ENCODE measurements around the gene ITIH1.

Gene ITIH1

DNA sequence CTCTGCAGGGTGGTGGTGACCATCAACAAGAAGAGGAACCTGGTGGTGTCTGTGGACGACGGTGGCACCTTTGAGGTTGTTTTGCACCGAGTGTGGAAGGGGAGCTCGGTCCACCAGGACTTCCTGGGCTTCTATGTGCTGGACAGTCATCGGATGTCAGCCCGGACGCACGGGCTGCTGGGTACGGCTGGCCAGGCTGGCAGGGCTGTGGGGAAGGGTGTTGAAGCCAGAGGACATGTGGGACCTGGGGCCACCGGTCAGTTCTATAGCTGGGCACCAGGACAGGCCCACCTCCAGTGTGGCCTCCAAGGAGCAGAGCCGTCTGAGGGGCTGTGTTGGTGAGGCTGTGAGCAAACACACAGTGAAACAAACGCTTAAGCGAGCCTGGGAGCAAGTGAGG lies 13.3 kb downstream of the ITIH1 start:
- no peak for DNase-seq

GRCh38 chr3:52791366-52791765 lies 14.0 kb downstream of the ITIH1 start:
- no peak for DNase-seq

GRCh38 chr3:52791928-52792327 lies 14.5 kb downstream of the ITIH1 start:
- DNase-seq = no peak

DNA sequence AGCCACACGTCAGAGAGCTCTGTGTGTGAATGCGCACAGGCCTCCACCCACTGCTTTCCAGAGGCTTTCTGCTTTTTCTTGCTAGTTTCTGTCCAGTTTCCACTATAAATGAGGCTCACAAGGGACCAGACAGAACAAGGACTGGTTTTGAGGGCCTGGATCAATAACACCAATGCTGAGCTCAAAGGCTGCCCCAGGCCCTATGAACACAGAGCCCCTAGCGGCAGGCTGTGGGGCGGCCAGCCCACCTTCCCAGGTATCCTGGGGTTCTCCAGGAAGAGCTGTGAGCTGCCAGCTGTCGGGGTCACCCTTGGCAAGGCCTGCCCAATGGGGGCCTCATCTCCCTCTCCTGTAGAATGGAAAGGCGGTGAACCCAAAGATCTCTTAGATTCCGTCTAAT lies 15.0 kb downstream of the ITIH1 start:
- DNase-seq = no peak

DNA sequence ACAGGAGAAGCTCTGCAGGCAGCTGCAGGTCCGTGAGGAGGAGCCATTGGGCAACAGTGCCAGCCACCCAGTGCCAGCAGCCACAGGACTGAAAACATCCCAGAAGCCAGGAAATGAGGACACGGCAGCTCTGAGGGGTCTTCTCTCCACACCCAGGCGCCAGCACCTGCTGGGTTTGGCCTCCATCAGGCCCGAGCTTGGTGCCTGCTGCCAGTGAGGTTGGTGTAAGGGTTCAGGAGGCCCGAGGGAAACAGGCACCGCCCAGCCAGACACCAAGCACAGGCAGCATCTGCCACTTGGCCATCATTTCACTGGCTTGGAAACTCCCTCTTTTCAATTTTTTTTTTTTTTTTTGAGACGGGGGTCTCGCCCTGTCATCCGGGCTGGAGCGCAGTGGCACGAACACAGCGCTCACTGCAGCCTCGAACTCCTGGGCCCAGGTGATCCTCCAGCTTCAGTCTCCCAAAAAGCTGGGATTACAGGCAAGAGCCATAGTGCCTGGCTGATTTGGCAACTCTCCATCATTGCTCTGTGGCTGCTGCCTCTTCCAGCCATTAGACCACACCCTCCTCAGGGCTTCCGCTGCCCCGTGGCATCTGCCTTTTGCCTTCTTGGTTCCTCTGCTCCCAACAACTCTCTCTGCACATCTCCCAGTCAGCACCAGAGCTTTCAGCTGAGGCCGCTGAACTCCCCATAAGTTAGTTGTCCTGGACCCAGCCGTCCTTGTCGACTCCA lies 15.7 kb downstream of the ITIH1 start:
- DNase-seq = no peak

DNA sequence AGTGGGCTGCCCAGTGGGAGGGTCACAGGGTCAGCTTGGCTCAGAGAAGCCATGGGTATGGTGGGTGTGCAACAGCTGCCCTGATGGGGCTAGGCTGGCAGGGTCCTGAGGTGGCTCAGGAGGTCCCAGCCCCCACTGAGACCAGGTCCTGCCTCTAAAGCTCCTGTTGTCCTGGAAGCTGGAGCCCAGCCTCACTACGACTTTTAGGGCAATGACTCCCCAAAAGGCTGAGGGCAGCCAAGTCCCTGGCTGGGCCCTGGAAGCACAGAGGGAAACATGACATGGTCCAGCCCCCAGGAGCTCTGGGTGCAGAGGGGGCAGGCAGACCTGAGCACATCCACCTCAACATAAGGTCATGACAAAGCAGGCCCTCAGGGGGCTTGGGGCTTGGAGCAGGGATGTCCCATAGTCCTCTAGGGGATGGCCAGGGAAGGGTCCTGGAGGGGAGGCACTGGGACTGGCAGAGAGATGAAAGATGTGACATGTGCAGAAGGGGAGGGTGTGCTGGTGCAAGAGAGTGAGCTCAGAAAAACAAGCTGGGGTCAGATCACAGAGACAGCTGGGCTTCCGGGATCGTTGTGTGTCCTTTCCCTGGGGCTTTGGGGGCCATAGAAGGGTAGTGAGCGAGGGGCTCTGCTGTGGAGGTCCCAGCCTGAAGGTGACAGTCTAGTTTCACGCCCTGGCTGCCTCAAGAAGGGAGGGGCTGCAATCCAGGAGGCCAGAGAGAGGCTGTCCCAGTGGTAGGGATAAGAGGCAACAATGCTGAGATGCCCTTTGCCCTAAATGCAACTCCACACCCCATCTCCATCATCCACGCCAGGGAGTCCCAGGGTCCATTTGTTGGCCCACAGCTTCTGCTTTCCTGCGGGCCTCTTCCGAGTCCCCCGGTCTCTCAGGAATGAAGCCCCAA lies 16.6 kb downstream of the ITIH1 start:
- DNase-seq = no peak

DNA sequence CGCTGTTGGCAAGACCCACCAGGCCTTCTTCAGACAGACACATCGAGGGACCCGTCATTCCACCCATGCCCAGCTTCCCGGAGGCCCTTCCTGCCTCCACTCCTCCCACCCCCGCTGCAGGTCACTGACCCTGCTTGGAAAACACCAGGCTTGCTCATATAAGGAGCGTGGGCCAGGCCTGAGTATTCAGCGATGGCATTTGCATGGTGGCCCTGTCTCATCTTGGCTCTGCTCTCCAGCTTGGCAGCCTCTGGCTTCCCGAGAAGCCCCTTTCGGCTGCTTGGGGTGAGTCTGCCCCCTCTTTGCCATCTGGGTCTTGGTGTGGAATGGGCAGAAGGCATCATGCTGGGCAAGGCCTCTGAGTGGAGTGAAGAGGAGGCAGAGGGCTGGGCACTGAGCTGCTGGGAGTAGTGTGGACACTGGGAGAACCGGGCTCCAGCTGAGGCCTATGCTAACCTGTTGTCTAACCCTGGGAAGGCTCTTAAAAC lies 17.3 kb downstream of the ITIH1 start, which contains the start of gene ITIH3:
TSS of gene ITIH3 (plus strand) at position 185 of the 488 bp plus-strand sequence. CDS start at position 193, 8 bp downstream.
- no peak for DNase-seq

DNA sequence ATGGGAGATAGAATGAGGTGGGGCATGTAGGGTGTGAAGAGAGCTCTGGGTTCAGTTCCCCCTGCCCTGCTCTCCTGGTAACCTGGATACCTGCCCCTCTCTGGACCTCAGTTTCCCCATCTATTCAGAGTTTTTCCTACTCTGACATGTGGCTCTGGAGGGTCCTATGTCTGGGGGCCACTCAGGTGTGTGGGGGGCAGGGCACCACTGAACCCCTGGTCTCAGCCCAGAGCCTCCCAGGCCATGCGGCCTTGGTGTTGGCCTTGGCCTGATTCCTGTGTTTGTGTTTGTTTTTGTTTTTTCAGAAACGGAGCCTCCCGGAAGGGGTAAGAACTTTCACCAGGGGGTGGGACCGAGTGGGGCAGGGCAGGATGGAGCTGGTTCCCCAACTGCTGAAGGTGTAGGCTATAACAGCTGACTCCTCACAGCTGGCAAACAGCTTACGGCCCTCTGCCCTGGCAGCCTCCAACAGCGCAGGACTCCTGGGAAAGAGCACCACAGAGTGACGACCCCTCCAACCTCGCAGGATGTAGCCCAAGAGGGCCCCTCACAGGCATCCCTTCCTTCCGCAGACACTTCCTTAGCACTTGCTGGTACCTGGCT lies 18.0 kb downstream of the ITIH1 start:
- DNase-seq = no peak

DNA sequence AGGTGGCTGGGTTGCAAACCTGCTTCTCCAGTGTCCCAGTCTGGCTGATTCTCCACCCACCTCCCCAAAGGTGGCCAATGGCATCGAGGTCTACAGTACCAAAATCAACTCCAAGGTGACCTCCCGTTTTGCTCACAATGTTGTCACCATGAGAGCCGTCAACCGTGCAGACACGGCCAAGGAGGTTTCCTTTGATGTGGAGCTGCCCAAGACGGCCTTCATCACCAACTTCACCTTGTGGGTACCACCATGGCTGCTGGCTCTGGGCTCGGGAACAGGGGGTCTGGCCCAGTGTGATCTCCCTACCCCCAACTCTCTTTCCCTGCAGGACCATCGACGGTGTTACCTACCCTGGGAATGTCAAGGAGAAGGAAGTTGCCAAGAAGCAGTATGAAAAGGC lies 19.0 kb downstream of the ITIH1 start:
- DNase-seq = no peak

- DNase-seq = no peak
Observed at GRCh38 chr3:52798376-52798977, 21.1 kb downstream of the ITIH1 start.

- no peak for DNase-seq
Observed at GRCh38 chr3:52798978-52799476, 21.6 kb downstream of the ITIH1 start.

GRCh38 chr3:52800079-52800478 lies 22.7 kb downstream of the ITIH1 start:
- DNase-seq = no peak

DNA sequence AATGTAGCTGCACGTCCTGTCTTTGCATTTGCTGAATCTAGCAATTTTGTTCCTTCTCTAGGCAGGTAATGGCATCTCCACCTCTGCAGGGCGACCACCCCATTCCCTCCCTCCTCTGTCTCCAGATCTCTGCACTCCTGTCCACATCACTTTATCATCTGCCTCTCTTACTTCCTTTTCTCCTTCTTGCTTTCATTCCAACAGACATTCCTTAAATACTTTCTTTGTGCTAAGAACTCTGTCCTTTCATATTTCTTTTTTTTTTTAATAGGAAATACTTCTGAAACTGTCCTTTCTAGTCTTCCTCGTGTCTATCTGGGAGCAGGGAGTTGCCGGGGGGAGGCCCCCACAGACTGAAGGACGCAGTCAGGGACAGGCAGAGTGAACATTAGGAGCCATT lies 24.4 kb downstream of the ITIH1 start:
- no peak for DNase-seq

DNA sequence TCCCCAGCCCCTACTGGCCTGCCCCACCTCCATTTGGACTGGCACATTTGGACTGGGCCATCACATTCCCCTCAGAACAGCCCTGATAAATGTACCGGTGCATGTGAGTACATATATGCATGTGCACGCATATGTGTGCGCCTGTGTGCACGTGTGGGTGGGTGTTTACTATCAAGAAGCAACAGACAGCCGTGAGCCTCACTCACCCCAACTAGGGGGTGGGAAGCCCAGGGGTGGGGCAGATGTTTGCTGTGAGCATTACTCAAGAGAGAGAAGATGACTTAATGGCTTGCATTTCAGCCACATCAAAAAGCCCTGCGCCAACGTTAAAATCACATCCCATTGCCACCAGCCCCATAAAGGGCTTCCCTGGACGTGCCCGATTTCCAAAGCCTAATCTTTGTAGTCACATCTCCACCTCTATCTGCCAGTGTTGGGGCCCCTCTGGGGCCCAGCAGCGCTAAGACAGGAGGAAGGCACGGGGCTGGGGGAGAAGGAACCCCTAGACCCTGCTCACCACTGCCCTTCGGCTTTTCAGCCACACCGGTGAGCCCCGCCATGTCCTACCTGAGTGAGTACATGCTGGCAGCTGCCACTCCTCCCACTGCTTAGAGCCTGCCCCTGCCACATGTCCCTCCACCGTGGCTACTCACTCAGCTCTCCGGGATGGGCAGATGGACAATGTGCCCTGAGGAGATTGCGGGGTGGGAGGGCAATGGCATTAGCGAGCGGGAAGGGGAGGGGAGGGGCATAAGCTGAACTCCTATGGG lies 28.1 kb downstream of the ITIH1 start:
- no peak for DNase-seq

DNA sequence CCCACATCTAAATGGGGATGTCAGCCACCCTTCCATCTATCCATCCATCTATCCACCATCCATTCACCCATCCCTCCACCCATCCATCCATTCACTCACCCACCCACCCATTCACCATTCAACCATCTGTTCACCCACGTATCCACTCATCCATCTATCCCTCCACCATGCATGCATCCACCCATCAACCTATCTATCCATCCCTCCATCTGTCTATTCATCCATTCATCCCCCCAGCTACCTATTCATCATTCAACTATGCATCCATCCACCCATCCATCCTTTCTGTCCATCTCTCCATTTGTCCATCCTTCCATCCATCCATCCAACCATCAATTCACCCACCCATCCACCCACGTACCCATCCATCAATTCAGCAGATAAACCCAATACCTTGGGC lies 31.8 kb downstream of the ITIH1 start:
- DNase-seq = no peak

- no peak for DNase-seq
Observed at GRCh38 chr3:52809662-52810377, 32.4 kb downstream of the ITIH1 start.

- no peak for DNase-seq
Observed at GRCh38 chr3:52810923-52811322, 33.5 kb downstream of the ITIH1 start.

DNA sequence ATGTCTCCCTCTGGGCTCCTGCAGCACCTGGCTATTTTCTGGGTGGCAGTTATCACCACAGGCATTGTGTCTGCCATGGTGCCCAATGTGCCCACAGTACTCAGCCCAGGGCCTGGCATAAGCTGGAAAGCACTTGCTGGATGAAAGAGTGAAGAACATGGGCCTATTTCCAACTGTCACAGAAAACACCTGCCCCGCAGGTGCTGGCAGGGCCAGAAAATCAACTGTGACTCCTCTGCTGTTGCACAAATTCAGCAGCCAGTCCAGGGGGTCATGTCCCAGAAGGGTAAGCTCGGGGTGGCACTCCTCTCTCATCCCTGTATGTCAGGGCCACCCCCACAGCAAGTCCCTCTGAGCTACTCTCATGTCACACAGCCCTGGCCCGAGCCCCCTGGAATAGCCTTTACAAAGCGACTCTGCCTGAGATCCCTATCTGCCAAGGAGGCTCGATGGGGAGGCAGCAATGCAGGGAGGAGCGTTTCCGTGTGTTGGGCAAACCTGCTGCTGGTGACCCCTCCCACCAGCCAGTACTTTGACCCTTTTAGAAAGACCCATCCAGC lies 34.1 kb downstream of the ITIH1 start:
- DNase-seq = no peak

GRCh38 chr3:52813810-52814209 lies 36.4 kb downstream of the ITIH1 start:
- no peak for DNase-seq

GRCh38 chr3:52816199-52816598 lies 38.8 kb downstream of the ITIH1 start:
- no peak for DNase-seq

GRCh38 chr3:52816654-52817053 lies 39.3 kb downstream of the ITIH1 start:
- no peak for DNase-seq
